Fibroblast of villous mesenchyme (primary cell): Measurements from ENCODE around the gene ST6GALNAC2. TPM values are rescaled to one million over a fixed set of nuclear protein-coding genes. Genes with fewer than 3 reads are reported as not detected.
"Not testable (repeated sequence)": the region's sequence is repeated elsewhere in the genome, so short reads cannot be mapped to it uniquely, and the experiment has no call there.

ENCODE experiments used
- DNase-seq: peaks from one replicate; pipeline ENCODE4 v3.0.0-alpha.2; 2010; ENCODE audit warnings: low read depth
- H3K4me3 ChIP-seq: 2 replicates; pipeline ENCODE4 v1.5.1; 2011; ENCODE audit warnings: low read depth, mild to moderate bottlenecking, low read length
- CTCF ChIP-seq: IDR thresholded peaks from 2 replicates; pipeline ENCODE4 v1.5.1; 2012; ENCODE audit warnings: low read depth, mild to moderate bottlenecking, low read length; ENCODE audit not compliant: insufficient read depth
- total RNA-seq: library from RNA; depleted of rRNA; stranded (reverse); fragments of >200 nt; gene quantifications from 2 replicates; pipeline ENCODE4 v1.2.3, GENCODE V29; 2012

ST6GALNAC2 gene
- total RNA-seq, 1 donor, result 0.86 TPM

GRCh38 chr17:76535788-76536510 lies 49.7 kb downstream of the ST6GALNAC2 start:
- peak overlapping the region; percentile 72 for H3K4me3 ChIP-seq
- no peak for TF ChIP-seq CTCF
- DNase-seq, result no peak

GRCh38 chr17:76534831-76535732 lies 50.6 kb downstream of the ST6GALNAC2 start:
- H3K4me3 ChIP-seq, result peak overlapping the region; percentile 72
- TF ChIP-seq CTCF, result no peak
- DNase-seq, result peak; percentile 55

- not testable (repeated sequence) for H3K4me3 ChIP-seq, DNase-seq
Measured at GRCh38 chr17:76533640-76534359, 51.9 kb downstream of the ST6GALNAC2 start.

- DNase-seq, result no peak
Measured at GRCh38 chr17:76532072-76532651, 53.5 kb downstream of the ST6GALNAC2 start.

GRCh38 chr17:76531486-76532038 lies 54.1 kb downstream of the ST6GALNAC2 start:
- DNase-seq, result no peak
- H3K4me3 ChIP-seq, result no peak overlapping the region
- TF ChIP-seq CTCF, result no peak

More at GRCh38 chr17:76532072-76532651, 53.5 kb downstream of the ST6GALNAC2 start:
- no peak for TF ChIP-seq CTCF
- no peak overlapping the region for H3K4me3 ChIP-seq

- TF ChIP-seq CTCF, result no peak
- no peak for DNase-seq
- H3K4me3 ChIP-seq, result no peak overlapping the region
Measured at GRCh38 chr17:76530811-76531485, 54.7 kb downstream of the ST6GALNAC2 start.
